Chondrocyte (in vitro differentiated cells): Measurements from ENCODE around the gene TTC28. TPM values are rescaled to one million over a fixed set of nuclear protein-coding genes. Genes with fewer than 3 reads are reported as not detected.
"Not testable (repeated sequence)": the region's sequence is repeated elsewhere in the genome, so short reads cannot be mapped to it uniquely, and the experiment has no call there.

ENCODE experiments used
- DNase-seq: peaks from one replicate; pipeline ENCODE4 v3.0.0; 2021; ENCODE audit warnings: mixed read lengths, low spot score
- H3K27ac Mint-ChIP-seq: one replicate; pipeline ENCODE4 v1.8.0; 2021; ENCODE audit warnings: mild to moderate bottlenecking, moderate library complexity, mixed read lengths; ENCODE audit not compliant: unreplicated experiment
- H3K27me3 Mint-ChIP-seq: 2 replicates; pipeline ENCODE4 v1.8.0; 2021; ENCODE audit warnings: low read depth, mixed read lengths
- H3K36me3 Mint-ChIP-seq: 2 replicates; pipeline ENCODE4 v1.8.0; 2021; ENCODE audit warnings: low read depth, mixed read lengths
- H3K4me1 Mint-ChIP-seq: 2 replicates; pipeline ENCODE4 v1.8.0; 2021; ENCODE audit warnings: low read depth, mild to moderate bottlenecking, mixed read lengths
- H3K4me3 Mint-ChIP-seq: one replicate; pipeline ENCODE4 v1.8.0; 2021; ENCODE audit warnings: mild to moderate bottlenecking, moderate library complexity, mixed read lengths; ENCODE audit not compliant: unreplicated experiment
- H3K9me3 Mint-ChIP-seq: 2 replicates; pipeline ENCODE4 v1.8.0; 2021; ENCODE audit warnings: low read depth, mixed read lengths
- CTCF ChIP-seq: fragments of 200-600 bp; sonication (generic); IDR thresholded peaks from 2 replicates; pipeline ENCODE4 v1.5.0; 2021; ENCODE audit warnings: antibody characterized with exemption, mild to moderate bottlenecking, moderate library complexity
- total RNA-seq: library from RNA; stranded (reverse); gene quantifications from 3 replicates; pipeline ENCODE4 v1.2.1, GENCODE V29; 2021

TTC28 gene
- total RNA-seq, 1 donor from 2014 or later = 38.3 TPM

GRCh38 chr22:28710107-28710506 lies 30.5 kb upstream of the TTC28 start:
- Mint-ChIP-seq H3K4me3 (peak overlapping the region; percentile 17), H3K27ac (peak overlapping the region; percentile 73), H3K27me3 (no peaks in the 10 kb centered on the region), H3K36me3 (no peaks in the 10 kb centered on the region), H3K9me3 (no peaks in the 10 kb centered on the region), H3K4me1 (peaks cover 45% of the 10 kb centered on the region)
- DNase-seq = no peak
- no peak for TF ChIP-seq CTCF

- DNase-seq = no peak
- H3K27me3 Mint-ChIP-seq = no peaks in the 10 kb centered on the region
- H3K4me1 Mint-ChIP-seq = peaks cover 23% of the 10 kb centered on the region
- TF ChIP-seq CTCF = no peak
- peaks cover 2% of the 10 kb centered on the region for H3K36me3 Mint-ChIP-seq
- H3K4me3 Mint-ChIP-seq = no peak overlapping the region
- H3K9me3 Mint-ChIP-seq = no peaks in the 10 kb centered on the region
- H3K27ac Mint-ChIP-seq = no peak overlapping the region
Observed at GRCh38 chr22:28706845-28707244, 27.2 kb upstream of the TTC28 start.

- H3K9me3 Mint-ChIP-seq = no peaks in the 10 kb centered on the region
- DNase-seq = no peak
- peaks cover 2% of the 10 kb centered on the region for H3K36me3 Mint-ChIP-seq
- no peak overlapping the region for H3K27ac Mint-ChIP-seq
- TF ChIP-seq CTCF = no peak
- H3K4me3 Mint-ChIP-seq = no peak overlapping the region
- no peaks in the 10 kb centered on the region for H3K4me1 Mint-ChIP-seq
- H3K27me3 Mint-ChIP-seq = no peaks in the 10 kb centered on the region
Observed at GRCh38 chr22:28703436-28703835, 23.8 kb upstream of the TTC28 start.

- Mint-ChIP-seq H3K9me3 (no peaks in the 10 kb centered on the region), H3K27me3 (no peaks in the 10 kb centered on the region)
- DNase-seq = no peak
Observed at GRCh38 chr22:28702891-28703290, 23.3 kb upstream of the TTC28 start.

GRCh38 chr22:28693041-28693760 lies 13.6 kb upstream of the TTC28 start:
- H3K36me3 Mint-ChIP-seq, H3K4me1 Mint-ChIP-seq, H3K4me3 Mint-ChIP-seq, DNase-seq, H3K27ac Mint-ChIP-seq, H3K9me3 Mint-ChIP-seq, H3K27me3 Mint-ChIP-seq: not testable (repeated sequence)

More at GRCh38 chr22:28702891-28703290, 23.3 kb upstream of the TTC28 start:
- H3K4me1 Mint-ChIP-seq = no peaks in the 10 kb centered on the region
- no peak for TF ChIP-seq CTCF
- peaks cover 2% of the 10 kb centered on the region for H3K36me3 Mint-ChIP-seq
- no peak overlapping the region for H3K27ac Mint-ChIP-seq
- no peak overlapping the region for H3K4me3 Mint-ChIP-seq

- H3K36me3 Mint-ChIP-seq, H3K4me1 Mint-ChIP-seq, H3K27ac Mint-ChIP-seq, H3K9me3 Mint-ChIP-seq, H3K27me3 Mint-ChIP-seq, DNase-seq, H3K4me3 Mint-ChIP-seq: not testable (repeated sequence)
Observed at GRCh38 chr22:28689796-28690195, 10.2 kb upstream of the TTC28 start.

GRCh38 chr22:28682966-28683365 lies 3.3 kb upstream of the TTC28 start:
- H3K4me3 Mint-ChIP-seq, H3K27ac Mint-ChIP-seq, DNase-seq, H3K36me3 Mint-ChIP-seq, H3K9me3 Mint-ChIP-seq, H3K27me3 Mint-ChIP-seq: not testable (repeated sequence)
- H3K4me1 Mint-ChIP-seq = peaks cover 13% of the 10 kb centered on the region

- H3K36me3 Mint-ChIP-seq, H3K27me3 Mint-ChIP-seq, DNase-seq, H3K9me3 Mint-ChIP-seq, H3K27ac Mint-ChIP-seq: not testable (repeated sequence)
- peaks cover 13% of the 10 kb centered on the region for H3K4me1 Mint-ChIP-seq
- peak overlapping the region; percentile 89 for H3K4me3 Mint-ChIP-seq
Observed at GRCh38 chr22:28680813-28681490, 1.3 kb upstream of the TTC28 start.
